IPS DF 4.7 (cell line): ENCODE results near the gene ANKRD66.

Experiments
- DNase-seq: peaks from one replicate; pipeline ENCODE4 v3.0.0-alpha.2; 2013; ENCODE audit warnings: low spot score; ENCODE audit errors: extremely low read depth

ANKRD66 gene

DNA sequence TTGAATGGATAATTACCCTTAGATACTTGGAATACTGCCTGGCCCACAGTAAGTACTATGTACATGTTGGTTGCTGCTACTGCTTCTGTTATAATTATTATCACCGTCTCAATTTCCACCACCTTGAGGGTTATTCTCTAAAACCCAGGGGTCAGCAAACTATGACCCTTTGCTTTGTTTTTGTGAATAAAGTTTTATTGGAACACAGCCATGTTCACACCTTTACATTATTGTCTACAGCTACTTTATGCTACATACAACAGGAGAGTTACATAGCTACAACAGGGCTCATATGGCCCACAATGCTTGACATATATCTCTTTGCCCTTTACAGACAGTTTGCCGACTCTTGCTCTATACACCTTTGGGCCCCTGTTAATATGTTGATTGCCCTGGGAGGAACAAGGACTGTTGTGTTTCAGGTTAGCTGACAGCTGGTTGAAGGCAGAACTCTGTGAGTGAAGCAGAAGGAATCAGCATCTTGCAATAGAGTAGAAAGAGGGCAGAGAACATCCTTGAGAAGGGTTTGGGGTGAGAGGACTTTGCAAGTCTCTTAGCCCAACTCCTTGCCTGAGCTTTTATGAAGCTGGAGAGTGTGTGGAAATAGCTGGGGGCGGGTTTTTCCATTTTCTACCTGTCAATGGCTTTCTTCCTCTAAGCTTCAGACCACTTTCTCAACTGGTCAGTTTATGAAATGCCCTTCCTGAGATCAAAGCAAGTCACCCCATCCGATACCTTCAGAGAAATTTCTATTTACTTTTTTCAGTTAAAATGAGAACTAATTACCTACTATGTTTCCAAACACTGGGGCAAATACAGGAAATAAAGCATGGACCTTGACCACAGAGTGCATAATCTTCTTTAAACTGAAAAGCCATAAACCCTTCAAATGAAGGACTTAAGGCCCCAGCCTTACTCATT lies 43.0 kb downstream of the ANKRD66 start:
- DNase-seq, result no peak

DNA sequence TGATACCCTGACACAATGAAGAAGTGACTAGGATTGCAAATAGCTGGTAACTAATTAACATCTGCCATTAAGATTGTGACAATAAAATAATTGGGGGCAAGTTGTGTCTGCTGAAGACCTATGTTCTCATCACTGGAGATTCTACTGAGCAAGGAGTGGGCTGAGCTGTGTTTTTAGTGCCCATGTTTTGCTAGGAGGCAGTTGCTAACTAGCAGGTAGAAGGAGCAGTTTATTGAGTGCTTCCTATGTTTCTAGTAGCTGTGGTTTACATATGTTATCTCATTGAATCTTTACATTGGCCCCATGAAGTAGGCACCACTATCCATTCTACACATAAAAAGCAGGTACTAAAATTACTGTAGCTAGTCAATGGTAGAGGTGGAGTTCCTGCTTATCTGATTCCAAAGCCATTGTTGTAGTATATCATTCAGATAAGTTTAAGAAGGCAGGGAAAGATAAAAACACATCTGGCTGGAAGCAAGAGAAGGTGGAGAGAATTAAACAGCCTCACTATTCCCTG lies 43.7 kb downstream of the ANKRD66 start:
- DNase-seq, result no peak

DNA sequence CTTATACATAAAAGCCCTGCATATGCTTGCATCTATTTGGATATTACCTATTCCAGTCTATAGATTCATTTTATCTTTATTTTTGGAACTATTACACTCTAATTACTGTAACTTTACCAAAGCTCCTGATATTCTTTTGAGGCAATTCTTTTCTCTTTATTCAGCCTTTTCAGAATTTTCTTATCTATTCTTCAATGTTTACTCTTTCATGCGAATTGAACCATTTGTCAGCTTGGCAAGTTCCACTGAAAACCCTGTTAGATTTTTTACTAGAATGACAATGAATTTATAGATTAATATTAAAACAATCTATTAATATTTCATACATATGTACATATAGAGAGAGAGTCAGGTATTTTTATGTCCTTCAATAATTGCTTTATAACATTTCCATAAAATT lies 45.9 kb downstream of the ANKRD66 start:
- no peak for DNase-seq

DNA sequence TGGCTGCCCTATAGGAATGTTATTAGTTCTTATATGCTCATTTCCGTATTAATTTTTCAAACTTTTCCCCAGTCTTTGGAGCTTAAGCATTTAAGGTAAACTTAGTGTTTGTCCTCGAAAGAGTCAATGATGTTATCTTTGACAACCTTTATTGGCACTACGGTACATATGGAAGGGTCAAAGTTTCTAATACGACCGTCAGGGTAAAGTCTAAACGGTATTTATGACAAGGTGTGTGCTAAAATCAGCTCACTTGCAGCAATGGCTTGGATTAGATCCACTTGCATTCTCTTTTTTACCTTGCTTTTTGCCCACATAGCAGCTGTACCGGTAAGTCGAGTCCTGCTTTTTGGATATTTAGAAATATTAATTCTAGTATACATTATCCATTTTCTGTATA lies 46.4 kb downstream of the ANKRD66 start, which contains the start of gene MEP1A:
MEP1A (plus strand) TSS at position 252 of the 400 bp plus-strand sequence; CDS start at position 262, 10 bp downstream.
- DNase-seq, result no peak

DNA sequence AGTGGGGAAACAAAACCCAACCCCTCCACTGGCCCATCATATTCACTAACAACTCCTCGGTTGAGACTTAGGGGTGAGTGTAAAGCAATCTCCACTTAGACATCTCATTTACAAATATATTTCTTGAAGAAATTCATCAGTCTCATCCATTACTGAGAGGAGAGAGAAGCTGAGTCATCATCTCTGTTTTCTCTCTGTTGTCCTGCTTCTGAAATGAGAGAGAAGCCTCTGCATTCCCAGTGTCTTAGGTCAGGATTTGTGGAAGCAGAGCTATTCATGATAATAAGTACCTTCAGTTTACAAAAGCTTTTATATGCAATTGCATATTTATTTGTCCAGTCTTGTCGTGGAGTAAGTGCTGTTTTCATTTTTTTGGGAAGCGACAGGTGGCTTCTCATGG lies 47.3 kb downstream of the ANKRD66 start:
- DNase-seq, result no peak

DNA sequence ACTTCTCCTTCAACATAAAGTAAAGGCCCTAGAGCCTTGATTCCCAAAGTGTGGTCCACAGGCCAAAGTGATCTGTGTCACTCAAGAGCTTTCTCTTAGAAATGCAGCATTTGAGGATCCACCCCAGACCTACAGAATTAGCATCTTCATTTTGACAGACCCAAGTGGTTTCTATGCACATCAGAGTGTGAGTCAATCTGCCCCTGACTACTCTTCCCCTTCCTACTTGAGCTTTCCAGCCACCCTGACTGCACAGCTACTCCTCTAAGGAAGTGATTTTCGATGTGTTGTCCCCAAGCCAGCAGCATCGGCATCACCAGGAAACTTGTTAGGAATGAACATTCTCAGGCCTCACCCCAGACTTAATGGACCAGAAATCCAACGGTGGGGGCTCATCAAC lies 49.1 kb downstream of the ANKRD66 start:
- DNase-seq, result no peak

DNA sequence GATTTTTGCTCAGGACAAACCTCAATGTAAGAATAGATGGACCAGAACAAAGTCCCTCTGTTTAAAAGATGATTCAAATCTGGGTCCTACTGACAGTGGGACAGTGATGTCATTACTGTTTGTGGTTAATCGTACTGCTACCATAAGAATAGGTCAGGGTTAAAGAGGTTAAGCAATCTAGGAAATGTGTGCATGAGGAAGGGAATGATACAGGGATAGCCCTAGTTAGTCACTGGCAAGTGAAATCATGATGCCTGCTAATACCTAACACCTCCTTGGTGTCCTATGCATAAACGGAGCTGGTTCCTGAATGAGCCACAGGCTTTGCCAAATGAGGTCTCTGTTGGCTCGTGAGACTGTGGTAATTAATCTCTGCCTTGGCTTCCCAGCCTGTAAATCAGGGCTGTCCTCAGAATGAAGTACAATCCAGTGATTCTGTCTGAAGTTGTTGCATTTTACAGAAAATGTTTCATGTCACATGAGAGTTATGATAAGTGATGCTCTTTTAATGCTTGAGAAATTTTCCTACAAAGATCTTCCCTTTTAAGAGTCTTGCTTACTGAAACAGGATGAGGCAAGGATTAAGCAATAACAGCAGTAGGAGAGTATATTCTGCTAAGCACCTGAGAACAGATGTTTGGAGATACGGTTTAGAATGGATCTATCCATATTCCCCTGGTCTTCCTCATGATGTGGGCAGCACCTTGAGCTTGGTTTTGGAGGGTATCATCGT lies 50.3 kb downstream of the ANKRD66 start:
- no peak for DNase-seq

DNA sequence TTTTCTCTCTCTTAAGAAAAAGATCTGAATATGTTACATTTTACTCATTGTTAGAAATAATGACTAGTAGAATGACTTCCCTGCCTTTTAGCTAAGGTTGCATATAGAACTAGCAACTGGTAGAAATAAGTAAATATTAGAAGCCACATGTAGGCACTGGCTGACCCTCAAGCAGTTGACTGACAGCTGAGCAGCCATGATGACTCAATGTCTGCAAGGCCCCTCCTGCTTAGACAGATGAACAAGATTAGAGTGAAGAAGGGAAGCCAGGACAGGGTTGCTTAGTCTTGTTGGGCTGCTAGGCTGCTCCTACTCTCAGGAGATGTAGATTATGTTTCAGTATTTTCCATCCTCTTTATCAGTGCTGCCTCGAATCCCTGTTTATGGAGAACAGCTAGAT lies 52.9 kb downstream of the ANKRD66 start:
- no peak for DNase-seq

DNA sequence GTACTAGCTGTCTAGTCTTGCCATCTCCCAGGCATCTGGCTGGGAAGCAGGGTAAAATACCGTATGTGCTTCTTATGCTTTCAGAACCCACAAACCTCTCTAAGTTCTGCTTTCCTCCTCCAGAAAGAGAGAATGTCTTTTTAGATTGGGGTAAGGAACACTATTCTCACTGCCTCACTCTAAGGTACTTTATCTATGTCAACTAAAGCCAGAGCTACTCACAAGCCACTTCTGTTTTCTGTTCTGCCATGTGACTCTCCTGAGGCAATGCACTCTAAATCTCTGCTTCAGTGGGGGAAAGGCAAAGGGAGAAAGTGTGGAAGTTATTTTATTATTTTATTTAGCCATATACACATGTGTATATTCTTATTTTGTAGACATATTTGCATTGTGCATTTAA lies 62.1 kb downstream of the ANKRD66 start:
- DNase-seq, result no peak
